Activated CD8-positive, alpha-beta memory T cell treated with anti-CD3 and anti-CD28 coated beads, Interleukin-2, amount 50 U/mL, for 1 hour (primary cell): Measurements from ENCODE around the gene UCP3.

Experiments
- DNase-seq: peaks from one replicate; pipeline ENCODE4 v3.0.0-alpha.2; 2020; ENCODE audit errors: extremely low read depth

UCP3 gene

DNA sequence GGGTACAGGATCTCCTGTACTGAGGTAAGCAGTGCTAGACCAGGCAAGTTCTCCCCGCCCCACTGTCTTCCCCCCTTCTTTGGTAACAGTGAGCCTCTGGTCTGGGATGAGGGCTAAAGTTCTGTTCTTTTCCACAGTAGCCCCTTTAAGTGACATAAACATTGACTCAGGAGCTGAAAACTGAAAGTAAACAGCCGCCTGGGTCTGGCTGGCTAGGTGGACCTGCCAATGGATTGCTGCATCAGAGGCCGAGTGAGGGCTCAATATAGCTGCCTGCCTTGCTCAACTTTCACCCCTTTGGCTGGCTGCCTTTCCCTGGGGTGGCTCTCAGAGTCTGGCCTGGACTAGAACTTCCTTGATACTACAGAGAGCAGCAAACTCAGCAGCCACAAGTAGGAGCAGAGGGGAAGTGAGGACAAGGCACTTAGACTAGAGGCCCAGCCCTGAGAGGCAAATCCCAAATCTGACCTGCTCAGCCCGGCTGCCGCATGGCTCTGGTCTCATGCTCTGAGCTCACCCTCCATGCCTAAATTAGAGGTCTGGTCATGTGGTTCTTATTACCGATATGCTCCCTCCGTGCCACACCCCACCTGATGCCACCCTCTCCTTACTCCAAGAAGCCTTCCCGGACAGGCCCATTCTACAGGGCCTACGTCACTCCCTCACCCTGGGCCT is 9.6 kb upstream of the UCP3 start:
- DNase-seq: no peak

DNA sequence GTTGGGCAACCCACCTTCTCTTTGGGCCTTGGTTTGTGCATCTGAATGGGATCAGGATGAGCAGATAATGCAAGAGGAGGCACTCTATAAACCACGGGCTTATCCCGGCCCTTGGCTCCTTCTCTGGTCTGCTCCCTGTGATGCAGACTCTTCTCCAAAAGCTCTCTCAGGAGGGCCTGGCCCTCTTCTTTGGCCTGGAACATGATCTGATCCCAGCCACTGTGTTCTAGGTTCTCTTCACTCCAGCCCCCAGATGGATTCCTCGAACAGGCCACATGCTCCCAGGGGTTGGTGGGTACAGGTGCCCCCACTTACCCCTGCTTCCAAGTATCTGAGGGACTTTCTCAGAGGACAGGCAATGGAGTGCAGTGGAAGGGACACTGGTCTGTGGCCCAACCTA is 8.7 kb upstream of the UCP3 start:
- no peak for DNase-seq

DNA sequence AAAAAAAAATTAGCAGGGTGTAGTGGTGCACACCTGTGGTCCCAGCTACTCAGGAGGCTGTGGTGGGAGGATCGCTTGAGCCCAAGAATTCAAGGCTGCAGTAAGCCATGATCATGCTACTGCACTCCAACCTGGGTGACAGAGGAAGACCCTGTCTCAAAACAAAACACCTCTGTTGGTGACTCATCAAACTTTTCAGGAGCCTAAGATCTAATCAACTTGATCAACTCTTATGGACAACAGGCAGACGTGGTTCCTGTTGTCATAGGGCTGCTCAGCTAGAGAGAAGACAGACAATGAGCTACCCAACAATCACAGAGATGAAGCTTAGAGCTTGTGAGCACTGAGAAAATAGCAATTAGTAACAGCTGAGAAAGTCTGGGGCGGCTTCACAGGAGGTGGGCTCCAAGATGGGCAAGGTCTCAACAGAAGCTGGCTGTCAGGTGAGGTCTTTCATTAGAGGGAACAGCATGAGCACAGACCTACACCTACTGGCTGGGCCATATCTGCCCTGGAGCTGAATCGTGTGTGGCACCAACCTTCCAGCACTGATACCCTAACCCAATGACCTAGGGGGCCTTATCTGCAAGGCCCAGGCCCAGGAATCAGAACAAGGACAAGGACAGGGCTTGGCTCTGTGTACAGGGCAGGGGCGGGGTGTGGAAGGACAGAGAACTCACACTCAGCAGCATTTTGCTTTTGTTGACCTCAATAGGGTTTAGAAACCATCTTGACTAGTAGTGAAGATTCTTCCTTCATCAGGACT is 7.2 kb upstream of the UCP3 start:
- no peak for DNase-seq

DNA sequence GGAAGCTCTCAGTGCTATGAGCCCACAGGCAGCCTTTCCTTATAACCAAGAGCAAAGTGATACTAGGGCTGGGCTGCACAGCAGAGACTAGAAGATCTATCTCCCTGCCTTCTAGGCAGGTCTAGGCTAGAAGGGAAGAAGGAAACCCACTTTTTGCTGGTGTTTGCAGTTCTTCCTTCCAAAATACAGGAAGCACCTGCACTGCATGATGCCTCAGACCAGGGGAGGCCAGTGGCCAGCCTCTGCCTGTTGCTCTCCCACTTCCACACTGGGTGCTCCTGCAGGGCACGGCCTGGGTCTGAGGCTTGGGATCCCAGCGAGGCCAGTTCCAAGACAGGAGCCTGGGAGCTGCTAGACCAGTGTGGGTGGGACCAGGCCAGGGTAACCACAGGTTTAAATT is 6.0 kb upstream of the UCP3 start:
- DNase-seq: no peak

DNA sequence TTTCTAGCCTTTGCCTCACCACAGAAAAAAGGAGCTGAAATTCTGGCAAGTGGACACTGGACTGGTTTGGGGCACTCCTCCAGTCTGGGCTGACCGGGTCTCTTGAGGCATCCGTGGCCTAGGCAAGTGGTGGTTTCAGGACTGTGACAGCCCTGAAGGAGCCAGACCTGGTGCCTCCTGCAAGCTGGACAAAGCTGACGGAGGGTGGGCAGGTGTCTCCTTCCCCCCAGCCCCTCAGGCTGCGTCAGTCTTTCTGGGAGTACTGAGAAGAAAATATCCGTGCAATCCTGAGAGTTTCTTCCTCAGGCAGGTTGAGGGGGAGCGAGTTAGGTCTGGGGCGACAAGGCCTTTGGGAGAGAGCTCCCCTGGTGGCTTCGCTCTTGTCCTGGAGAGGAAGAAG is 4.3 kb upstream of the UCP3 start:
- DNase-seq: no peak

DNA sequence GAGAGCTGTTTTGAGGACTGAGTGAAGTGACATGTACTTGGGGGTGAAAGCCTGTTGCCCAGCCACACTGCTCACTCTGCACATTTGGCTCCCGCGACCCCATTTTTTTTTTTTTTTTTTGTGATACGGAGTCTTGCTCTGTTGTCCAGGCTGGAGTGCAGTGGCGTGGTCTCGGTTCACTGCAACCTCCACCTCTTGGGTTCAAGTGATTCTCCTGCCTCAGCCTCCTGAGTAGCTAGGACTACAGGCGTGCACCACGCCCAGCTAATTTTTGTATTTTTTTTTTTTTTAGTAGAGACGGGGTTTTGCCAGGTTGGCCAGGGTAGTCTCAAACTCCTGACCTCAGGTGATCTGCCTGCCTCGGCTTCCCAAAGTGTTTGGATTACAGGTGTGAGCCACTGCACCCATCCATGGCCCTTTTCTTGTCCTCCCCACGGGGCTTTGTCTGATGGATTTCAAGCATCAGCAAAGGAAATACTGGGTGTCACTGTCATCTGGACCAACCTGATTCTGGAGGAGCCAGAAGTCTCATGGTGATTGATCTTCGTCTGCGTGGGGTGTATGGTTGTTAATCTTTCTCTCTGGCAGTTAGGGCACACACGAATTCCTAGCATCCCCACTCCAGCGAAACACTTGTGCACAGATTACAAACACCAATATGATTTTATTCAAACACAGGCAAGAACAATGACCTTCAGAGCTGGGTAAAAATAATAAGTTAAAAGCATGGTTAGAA is 3.4 kb upstream of the UCP3 start:
- DNase-seq: no peak

DNA sequence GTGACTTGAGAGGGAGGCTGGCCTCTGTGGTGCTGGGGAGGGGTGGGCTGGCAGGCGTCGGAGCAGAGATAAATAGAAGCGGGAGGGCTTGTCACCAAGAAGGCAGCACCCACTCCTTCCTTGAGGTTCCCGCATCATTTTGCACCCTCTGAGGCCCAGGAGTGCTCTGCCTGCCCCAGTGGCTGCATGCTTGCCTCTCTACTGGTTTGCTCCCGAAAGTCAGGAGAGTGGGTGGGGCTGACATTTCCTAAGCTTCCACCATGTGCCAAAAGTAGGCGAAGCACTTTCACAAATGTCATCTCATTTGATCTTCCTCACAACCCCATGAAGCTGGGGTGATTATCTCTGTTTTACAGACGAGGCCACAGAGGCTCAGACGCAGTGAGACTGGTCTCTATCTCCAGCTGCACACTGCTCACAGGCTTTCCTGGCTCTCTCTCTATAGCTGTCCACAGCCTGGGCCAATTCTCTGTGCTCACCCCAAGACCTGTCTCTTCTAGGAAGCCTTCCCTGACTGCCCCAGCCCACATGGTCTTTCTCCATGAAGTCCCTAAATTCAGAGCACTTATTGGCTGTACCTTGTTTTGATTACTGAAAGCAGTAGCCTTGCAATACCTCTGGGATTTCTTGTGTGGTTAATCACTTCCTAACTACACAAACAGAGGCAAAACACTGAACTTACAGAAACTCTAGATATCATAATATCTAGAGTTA is 2.6 kb upstream of the UCP3 start:
- no peak for DNase-seq

DNA sequence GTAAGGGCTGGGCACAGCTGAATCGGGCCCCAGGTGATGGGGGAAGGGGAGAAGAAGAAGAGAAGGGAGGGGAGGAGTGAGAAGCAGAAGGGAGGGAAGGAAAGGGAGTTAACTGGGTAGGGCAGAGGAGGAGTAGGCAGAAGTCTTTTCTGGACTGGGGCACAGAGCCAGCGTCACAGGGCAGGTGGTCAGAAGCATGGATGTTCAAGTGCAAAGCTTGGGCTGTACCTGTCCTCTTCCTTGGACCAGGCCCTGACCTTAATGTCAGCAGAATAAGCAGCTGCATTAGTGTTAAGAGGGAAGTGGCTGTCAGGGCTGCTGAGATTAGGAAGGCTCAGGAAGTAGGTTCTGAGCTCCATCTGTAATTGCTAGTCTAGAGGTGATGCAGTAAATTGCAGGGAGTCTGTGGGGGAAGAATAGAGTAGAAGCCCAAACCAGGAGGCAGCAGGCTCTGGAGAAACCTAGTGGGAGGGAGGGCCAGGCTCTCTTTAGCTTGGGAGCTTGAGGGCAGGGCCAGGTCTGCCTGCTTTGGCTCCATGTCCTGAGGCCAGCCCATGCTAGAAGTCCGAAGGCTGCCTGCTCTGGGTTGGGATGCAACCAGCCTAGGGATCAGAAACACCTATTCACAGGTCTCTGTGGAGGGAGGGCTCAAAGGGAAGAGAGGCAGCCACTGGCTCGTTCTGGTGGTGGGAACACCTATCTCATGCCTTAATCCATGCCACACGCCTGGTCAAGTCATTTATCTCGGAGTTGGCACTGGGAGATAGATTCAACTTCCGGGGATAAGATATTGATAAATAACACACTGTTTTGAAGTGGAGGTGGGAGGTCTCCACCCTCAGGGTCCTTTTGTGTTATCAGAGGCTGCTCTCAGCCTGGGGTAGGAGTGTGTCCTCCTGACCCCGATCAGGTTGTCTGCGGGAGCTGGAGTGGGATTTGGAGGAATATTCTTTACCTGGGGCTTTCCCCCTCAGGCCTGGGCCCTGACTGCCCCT is 1.7 kb upstream of the UCP3 start:
- DNase-seq: no peak

DNA sequence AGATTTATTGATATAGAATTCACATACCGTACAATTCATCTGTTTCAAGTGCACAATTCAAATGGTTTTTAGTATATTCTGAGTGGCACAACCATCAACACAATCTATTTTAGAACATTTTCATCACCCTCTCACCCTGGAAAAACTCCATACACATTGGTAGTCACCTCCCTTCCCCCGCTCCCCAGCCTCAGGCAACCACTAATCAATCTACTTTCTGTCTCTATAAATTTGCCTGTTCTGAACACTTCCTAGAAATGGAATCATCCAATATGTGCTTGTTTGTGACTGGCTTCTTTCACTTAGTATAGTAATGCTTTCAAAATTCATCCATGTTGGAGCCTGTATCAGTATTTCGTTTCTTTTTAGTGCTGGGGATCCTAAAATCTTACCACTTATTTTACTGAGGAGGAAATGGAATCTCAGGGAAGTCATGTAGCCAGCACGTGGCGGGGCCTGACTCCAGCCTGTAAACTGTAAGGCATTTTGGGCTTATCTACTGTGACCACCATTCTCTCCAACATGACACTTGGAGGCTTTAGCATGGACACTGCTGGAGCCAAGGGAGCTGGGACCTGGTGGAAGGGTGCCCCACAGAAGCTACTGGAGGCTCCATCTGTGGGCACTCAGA is 905 bp upstream of the UCP3 start:
- DNase-seq: no peak

DNA sequence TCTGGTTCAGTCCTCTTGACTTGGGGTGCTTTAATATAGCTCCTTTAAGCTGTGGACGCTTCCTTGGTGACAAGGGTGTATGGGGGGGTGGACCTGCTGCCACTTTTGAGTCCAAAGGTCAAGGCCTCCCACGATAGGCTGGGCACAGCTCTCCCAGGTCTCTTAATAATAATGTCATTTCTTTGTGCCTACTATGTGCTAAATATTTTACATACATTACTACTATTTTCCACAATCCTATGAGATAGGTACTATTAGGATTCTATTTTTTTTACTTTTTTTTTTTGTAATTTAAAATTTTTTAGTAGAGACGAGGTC is 304 bp upstream of the UCP3 start:
- DNase-seq: no peak

DNA sequence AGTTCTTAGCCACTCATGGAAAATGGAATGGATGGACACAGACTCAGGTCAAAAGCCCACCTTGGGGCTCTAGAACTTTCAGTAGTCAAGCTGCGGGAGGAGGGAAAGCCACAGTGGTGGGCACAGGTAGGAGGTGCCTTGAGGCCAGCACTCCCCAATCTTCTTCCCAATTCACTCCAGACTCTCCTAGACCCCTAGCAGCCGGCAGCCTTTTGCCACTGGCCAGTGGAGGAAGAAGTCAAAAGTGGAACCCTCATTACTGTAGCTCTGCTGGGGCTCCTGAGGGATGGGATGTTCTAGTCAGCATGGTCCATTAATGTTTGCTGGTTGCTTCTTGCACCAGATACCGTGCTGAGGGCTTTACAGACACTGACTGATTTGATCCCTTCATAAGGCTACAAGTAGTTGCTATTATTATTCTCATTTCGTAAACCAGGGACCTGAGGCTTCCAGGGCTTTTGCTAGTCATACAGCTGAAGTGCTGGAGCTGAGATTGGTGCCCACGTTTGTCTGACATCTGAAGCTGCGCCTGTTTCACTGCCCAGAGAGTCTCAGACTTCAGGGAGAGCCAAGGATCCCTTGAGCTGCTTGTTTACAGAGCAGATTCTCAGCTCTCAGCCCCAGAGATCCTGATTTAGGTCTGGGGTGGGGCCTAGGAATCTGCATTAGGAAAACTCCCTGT is 1.1 kb downstream of the UCP3 start:
- DNase-seq: no peak

DNA sequence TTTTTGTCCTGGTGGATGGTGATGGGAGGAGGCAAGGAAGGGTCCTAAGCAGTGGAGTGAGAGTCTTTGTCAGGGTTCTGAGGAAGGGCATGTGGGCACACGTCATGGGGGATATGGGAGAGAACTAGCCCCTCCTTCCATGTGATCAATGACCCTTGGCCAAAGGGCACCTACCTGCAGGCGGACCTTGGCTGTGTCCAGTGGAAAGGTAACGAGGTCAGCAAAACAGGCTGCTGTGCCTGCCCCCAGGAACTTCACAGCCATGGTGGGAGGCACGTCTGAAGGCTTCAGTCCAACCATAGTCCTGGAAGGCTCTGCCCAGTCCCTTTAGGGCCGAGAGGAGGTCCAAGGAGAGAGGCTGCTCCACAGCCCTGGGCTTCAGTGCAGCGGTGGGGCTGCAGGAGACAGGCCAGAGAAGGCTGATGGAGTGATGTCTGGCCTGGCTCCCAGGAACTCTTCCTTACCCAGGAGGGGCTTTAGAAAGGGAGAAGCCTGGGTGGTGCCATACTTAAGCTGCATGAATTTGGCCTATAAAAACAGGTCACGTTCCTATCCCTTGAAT is 2.1 kb downstream of the UCP3 start:
- no peak for DNase-seq

DNA sequence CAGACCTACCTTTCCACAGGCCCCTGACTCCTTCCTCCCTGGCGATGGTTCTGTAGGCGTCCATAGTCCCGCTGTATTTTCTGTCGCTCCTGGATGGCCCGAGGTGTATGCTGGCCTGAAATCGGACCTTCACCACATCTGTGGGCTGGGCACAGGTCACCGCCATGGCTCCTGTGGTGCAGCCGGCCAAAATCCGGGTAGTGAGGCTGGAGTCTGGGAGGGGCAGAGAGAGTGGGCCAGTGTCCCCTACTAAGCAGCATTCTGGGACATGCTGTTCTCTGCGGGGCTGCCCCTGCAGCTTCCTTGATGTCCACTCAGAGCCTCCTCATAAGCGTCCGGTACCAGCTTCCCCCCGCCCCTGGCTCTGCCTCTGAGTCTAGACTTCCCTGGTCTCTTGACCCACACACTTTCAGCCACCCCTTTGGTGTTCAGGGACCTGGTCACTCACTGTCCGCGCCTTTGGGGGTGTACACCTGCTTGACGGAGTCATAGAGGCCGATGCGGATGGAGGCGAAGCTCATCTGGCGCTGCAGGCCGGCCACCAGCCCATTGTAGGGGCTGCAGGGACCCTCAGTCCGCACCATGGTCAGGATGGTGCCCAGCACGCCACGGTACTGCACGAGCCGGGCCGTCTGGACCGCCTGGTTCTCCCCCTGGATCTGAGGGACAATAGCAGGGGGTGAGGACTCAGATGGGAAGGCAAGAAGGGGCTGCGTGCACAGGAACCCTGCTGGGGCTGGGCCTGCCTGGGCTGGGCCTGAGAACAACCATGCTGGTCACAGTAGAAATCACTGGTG is 3.0 kb downstream of the UCP3 start:
- no peak for DNase-seq

DNA sequence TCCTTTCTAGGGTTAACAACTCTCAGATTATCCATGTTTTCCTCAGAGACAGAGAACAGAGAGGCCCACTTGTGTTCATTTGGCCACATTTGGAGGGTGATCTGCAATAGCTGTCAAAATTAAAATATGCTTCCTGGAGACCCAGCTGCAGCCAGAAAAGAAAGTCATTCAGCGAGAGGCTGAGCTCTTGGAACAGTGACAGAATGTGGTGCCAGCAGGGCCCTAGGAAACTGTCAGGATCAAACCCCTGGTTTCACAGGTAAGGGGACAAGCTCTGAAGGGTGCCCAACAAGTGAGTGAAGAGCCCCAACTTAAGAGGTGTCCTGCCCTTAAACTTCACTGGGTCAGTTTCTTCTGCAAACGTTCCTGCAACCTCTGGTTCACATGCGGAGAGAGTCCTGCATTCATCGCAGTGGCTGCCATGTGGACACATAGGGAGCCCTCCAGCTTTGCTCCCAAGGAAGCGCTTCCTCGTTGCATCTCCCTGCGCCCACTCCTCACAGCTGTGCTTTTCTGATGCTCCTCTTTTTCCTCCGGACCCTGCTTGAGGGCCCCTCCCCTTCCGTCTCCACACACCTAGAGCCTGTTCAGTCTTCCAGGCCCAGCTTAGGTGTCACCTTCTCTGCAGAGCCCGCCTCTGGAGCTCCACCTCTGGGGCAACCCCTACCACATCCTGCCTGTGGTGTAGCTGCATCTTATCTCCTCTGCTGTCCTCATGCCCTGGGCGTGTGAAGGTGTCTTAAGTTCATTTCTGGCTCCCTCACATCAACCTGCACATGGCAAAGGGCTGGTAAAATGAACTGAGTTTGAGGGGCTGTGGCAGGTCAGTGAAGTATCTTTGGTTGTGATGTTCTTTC is 3.9 kb downstream of the UCP3 start:
- peak; percentile 79 for DNase-seq

DNA sequence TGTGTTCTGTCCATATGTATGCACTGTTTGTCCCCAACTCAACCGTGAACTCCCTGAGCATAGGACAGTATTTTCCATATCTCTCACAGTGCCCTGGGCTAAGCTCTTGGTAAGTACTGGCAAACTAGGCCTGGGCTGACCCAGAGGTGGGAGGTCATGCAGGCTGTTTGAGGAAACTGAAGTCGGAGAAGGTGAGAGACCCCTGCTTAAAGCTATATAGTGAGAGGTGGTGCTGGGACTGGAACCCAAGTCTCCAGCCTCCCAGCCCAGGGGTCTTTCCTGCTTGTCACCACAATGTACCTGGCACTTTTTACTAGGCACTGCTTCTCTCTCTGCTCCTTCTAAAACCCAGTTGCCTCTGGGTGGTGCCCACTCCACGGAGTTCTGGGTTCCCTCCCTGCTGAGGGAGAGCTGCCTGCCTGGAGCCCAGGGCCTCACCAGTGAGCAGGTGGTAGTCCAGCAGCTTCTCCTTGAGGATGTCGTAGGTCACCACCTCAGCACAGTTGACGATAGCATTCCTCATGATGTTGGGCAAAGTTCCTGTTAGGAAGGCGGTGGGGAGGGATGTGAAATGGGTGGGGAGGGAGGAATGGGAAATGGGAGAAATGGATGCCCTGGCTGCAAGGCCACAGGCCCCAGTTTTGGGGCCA is 4.7 kb downstream of the UCP3 start:
- no peak for DNase-seq

DNA sequence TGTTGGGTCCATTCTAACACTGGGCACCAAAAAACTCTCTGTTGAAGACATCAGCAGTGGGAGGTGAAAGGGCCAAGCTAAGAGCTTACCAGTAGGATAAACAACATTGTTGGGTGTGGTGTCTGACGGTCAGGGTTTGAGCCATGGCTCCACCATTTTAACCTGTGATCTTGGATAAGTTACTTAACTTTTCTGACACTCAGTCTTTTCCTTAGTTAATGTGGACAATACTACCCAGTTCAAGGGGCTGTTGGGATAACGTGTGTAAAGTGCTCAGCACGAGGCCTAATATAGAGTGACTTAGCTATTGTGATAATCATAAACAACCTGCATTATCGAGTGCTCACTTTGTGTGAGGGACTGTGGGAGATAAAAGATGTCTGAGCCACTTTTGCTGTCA is 6.1 kb downstream of the UCP3 start:
- DNase-seq: no peak

DNA sequence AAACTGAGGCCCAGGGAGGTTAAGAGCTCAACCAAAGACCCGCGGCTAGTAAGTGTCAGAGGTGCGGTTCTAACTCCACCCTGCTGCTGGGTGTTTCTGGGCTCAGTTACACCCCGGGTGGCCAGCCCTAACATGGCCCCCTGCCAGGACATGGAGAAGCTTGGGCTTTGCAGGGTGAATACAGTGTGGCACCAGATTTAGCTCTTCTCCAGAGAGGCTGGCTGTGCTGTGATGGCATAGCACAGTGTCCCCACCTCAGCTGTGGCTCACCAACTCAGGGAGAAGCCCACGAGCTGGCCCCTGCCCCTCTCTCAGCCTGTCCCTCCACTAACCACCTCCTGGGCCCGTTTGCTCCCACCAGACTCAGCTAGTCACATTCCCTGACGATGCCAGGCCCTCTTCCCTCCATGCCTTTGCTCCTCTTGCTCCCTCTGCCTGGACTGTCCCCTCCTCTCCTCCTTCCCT is 7.0 kb downstream of the UCP3 start:
- DNase-seq: no peak
